Measurements from ENCODE around the gene ZEB2. TPM values are rescaled to one million over a fixed set of nuclear protein-coding genes. Genes with fewer than 3 reads are reported as not detected.

The ZEB2 gene
- total RNA-seq, 1 experiment from 2014 or later, result 29.4 TPM

- no peaks in the 10 kb centered on the region for H3K9me2 ChIP-seq (replicated peaks; ENCODE audit: insufficient read depth, low read length)
- no peaks in the 10 kb centered on the region for H3K27me3 ChIP-seq (ENCODE audit: low read length)
- H3K4me1 ChIP-seq (ENCODE audit: low read length), result peaks cover 65% of the 10 kb centered on the region
- peak overlapping the region; percentile 96 for H3K4me2 ChIP-seq (ENCODE audit: low read depth, low read length, poor library complexity, severe bottlenecking)
- H3K9me3 ChIP-seq (ENCODE audit: low read length), result no peaks in the 10 kb centered on the region
- peaks cover 9% of the 10 kb centered on the region; the same call in 1 of the 2 replicates for H4K20me1 ChIP-seq (ENCODE audit: insufficient read depth, low read depth, low read length)
- H3K79me2 ChIP-seq (ENCODE audit: low read length), result 0 out of 2 replicates have a peak, but pooled peaks cover 6% of the 10 kb centered on the region
- no peak overlapping the region for H2AFZ ChIP-seq (ENCODE audit: low read length)
- peak; percentile 81 for DNase-seq
- H3K27ac ChIP-seq (ENCODE audit: low read length), result peak overlapping the region; percentile 56
- H3K9ac ChIP-seq (ENCODE audit: low read length), result peak overlapping the region; percentile 84
- no peaks in the 10 kb centered on the region; the same call in 1 of the 2 replicates for H3K36me3 ChIP-seq (ENCODE audit: insufficient read depth, low read length)
- peak overlapping the region; percentile 92 for H3K4me3 ChIP-seq (ENCODE audit: low read length)
Observed at GRCh38 chr2:144518748-144519596, 947 bp downstream of the ZEB2 start.

- Histone ChIP-seq H3K4me1 (ENCODE audit: low read length) (peaks cover 57% of the 10 kb centered on the region), H3K79me2 (ENCODE audit: low read length) (0 out of 2 replicates have a peak, but pooled peaks cover 6% of the 10 kb centered on the region), H3K9me3 (ENCODE audit: low read length) (no peaks in the 10 kb centered on the region), H3K4me2 (ENCODE audit: low read depth, low read length, poor library complexity, severe bottlenecking) (peak overlapping the region; percentile 96), H4K20me1 (ENCODE audit: insufficient read depth, low read depth, low read length) (peaks cover 12% of the 10 kb centered on the region; the same call in 1 of the 2 replicates), H2AFZ (ENCODE audit: low read length) (peak overlapping the region; percentile 78; the same call in 1 of the 2 replicates), H3K9ac (ENCODE audit: low read length) (peak overlapping the region; percentile 84), H3K4me3 (ENCODE audit: low read length) (peak overlapping the region; percentile 92), H3K36me3 (ENCODE audit: insufficient read depth, low read length) (no peaks in the 10 kb centered on the region; the same call in 1 of the 2 replicates), H3K27me3 (ENCODE audit: low read length) (no peaks in the 10 kb centered on the region), H3K9me2 (replicated peaks; ENCODE audit: insufficient read depth, low read length) (no peaks in the 10 kb centered on the region), H3K27ac (ENCODE audit: low read length) (peak overlapping the region; percentile 56)
- peak; percentile 74 for DNase-seq
Observed at GRCh38 chr2:144517866-144518747, 1.8 kb downstream of the ZEB2 start.

GRCh38 chr2:144516981-144517865, 2.7 kb downstream of the ZEB2 start:
- Histone ChIP-seq H3K79me2 (ENCODE audit: low read length) (0 out of 2 replicates have a peak, but pooled peaks cover 9% of the 10 kb centered on the region), H4K20me1 (ENCODE audit: insufficient read depth, low read depth, low read length) (peaks cover 20% of the 10 kb centered on the region; the same call in 1 of the 2 replicates), H3K27ac (ENCODE audit: low read length) (peak overlapping the region; percentile 56), H3K4me1 (ENCODE audit: low read length) (peaks cover 54% of the 10 kb centered on the region), H3K9ac (ENCODE audit: low read length) (peak overlapping the region; percentile 84), H3K9me3 (ENCODE audit: low read length) (no peaks in the 10 kb centered on the region), H3K4me2 (ENCODE audit: low read depth, low read length, poor library complexity, severe bottlenecking) (peak overlapping the region; percentile 96), H3K36me3 (ENCODE audit: insufficient read depth, low read length) (no peaks in the 10 kb centered on the region; the same call in 1 of the 2 replicates), H2AFZ (ENCODE audit: low read length) (peak overlapping the region; percentile 78; the same call in 1 of the 2 replicates), H3K4me3 (ENCODE audit: low read length) (peak overlapping the region; percentile 92), H3K27me3 (ENCODE audit: low read length) (no peaks in the 10 kb centered on the region), H3K9me2 (replicated peaks; ENCODE audit: insufficient read depth, low read length) (no peaks in the 10 kb centered on the region)
- peak; percentile 85 for DNase-seq

- H2AFZ ChIP-seq (ENCODE audit: low read length), result peak overlapping the region; percentile 67; the same call in 1 of the 2 replicates
- H3K9me3 ChIP-seq (ENCODE audit: low read length), result no peaks in the 10 kb centered on the region
- peaks cover 23% of the 10 kb centered on the region; the same call in 1 of the 2 replicates for H4K20me1 ChIP-seq (ENCODE audit: insufficient read depth, low read depth, low read length)
- peak overlapping the region; percentile 96 for H3K4me2 ChIP-seq (ENCODE audit: low read depth, low read length, poor library complexity, severe bottlenecking)
- DNase-seq, result peak; percentile 73
- H3K27me3 ChIP-seq (ENCODE audit: low read length), result no peaks in the 10 kb centered on the region
- H3K79me2 ChIP-seq (ENCODE audit: low read length), result peaks cover 12% of the 10 kb centered on the region; the same call in 1 of the 2 replicates
- no peaks in the 10 kb centered on the region for H3K9me2 ChIP-seq (replicated peaks; ENCODE audit: insufficient read depth, low read length)
- H3K27ac ChIP-seq (ENCODE audit: low read length), result no peak overlapping the region
- H3K36me3 ChIP-seq (ENCODE audit: insufficient read depth, low read length), result no peaks in the 10 kb centered on the region; the same call in 1 of the 2 replicates
- H3K9ac ChIP-seq (ENCODE audit: low read length), result peak overlapping the region; percentile 84
- H3K4me1 ChIP-seq (ENCODE audit: low read length), result peaks cover 53% of the 10 kb centered on the region
- H3K4me3 ChIP-seq (ENCODE audit: low read length), result peak overlapping the region; percentile 92
Observed at GRCh38 chr2:144516411-144516980, 3.4 kb downstream of the ZEB2 start.

GRCh38 chr2:144515696-144516410, 4.1 kb downstream of the ZEB2 start:
- peak overlapping the region; percentile 67; the same call in 1 of the 2 replicates for H2AFZ ChIP-seq (ENCODE audit: low read length)
- H3K4me1 ChIP-seq (ENCODE audit: low read length), result peaks cover 53% of the 10 kb centered on the region
- H3K27me3 ChIP-seq (ENCODE audit: low read length), result no peaks in the 10 kb centered on the region
- peak; percentile 75 for DNase-seq
- H4K20me1 ChIP-seq (ENCODE audit: insufficient read depth, low read depth, low read length), result peaks cover 23% of the 10 kb centered on the region; the same call in 1 of the 2 replicates
- H3K4me3 ChIP-seq (ENCODE audit: low read length), result peak overlapping the region; percentile 92
- peaks cover 12% of the 10 kb centered on the region; the same call in 1 of the 2 replicates for H3K79me2 ChIP-seq (ENCODE audit: low read length)
- no peaks in the 10 kb centered on the region for H3K9me2 ChIP-seq (replicated peaks; ENCODE audit: insufficient read depth, low read length)
- H3K36me3 ChIP-seq (ENCODE audit: insufficient read depth, low read length), result no peaks in the 10 kb centered on the region; the same call in 1 of the 2 replicates
- H3K9ac ChIP-seq (ENCODE audit: low read length), result peak overlapping the region; percentile 84
- no peaks in the 10 kb centered on the region for H3K9me3 ChIP-seq (ENCODE audit: low read length)
- no peak overlapping the region for H3K27ac ChIP-seq (ENCODE audit: low read length)
- peak overlapping the region; percentile 96 for H3K4me2 ChIP-seq (ENCODE audit: low read depth, low read length, poor library complexity, severe bottlenecking)

- Histone ChIP-seq H3K4me2 (ENCODE audit: low read depth, low read length, poor library complexity, severe bottlenecking) (peak overlapping the region; percentile 96), H3K27me3 (ENCODE audit: low read length) (no peaks in the 10 kb centered on the region), H3K27ac (ENCODE audit: low read length) (no peak overlapping the region), H4K20me1 (ENCODE audit: insufficient read depth, low read depth, low read length) (peaks cover 23% of the 10 kb centered on the region; the same call in 1 of the 2 replicates), H3K36me3 (ENCODE audit: insufficient read depth, low read length) (no peaks in the 10 kb centered on the region; the same call in 1 of the 2 replicates), H3K79me2 (ENCODE audit: low read length) (peaks cover 12% of the 10 kb centered on the region; the same call in 1 of the 2 replicates), H2AFZ (ENCODE audit: low read length) (no peak overlapping the region), H3K9ac (ENCODE audit: low read length) (peak overlapping the region; percentile 84), H3K4me3 (ENCODE audit: low read length) (peak overlapping the region; percentile 92), H3K4me1 (ENCODE audit: low read length) (peaks cover 53% of the 10 kb centered on the region), H3K9me3 (ENCODE audit: low read length) (no peaks in the 10 kb centered on the region), H3K9me2 (replicated peaks; ENCODE audit: insufficient read depth, low read length) (no peaks in the 10 kb centered on the region)
- DNase-seq, result no peak
Observed at GRCh38 chr2:144515099-144515695, 4.7 kb downstream of the ZEB2 start.

Data from Karpas-422 (cell line).